ENCODE measurements around the gene STRC.
"Not testable (repeated sequence)": the region's sequence is repeated elsewhere in the genome, so short reads cannot be mapped to it uniquely, and the experiment has no call there.

The STRC gene

DNA sequence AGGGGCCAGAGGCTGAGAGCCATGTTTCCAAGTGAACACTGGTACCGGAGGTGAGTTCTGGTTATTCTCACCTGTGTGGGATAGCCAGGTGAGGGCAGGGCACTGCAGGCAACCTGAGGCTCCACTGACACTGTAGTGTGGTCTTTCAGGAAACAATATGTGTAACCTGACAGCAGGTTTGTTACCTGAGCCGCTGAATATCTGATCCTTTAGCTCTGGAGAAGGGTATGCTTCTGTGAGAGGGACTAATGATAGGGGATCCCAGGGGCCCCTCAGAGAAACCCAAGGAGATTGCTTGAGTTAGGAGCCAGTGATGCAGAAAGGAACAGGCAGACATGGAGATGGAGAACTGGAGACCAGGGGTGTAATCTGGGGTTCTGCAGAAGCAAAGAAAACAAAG, at the start of gene STRC:
TSS of gene STRC (minus strand) at position 101 of the 400 bp plus-strand sequence. CDS start at position 23, 78 bp downstream.
- not testable (repeated sequence) for DNase-seq

DNA sequence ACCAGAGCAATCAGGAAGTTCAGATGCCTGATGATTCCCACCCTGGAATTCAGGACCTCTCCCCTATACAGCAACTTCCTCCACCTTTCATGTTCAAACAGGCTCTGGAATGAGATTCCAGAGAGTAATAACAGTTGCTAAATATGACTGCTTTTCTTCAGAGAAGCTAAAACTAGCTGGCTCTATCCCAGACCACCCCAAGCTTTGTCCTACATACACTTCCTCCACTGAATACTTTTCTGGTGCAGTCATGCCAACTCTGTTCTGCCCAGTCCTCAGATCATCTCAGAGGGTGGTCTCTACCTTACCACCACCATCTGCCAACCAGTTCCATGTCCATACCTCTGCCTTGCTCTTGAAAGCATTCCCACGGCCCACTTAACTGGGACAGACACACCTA, 47.6 kb upstream of the STRC start:
- not testable (repeated sequence) for DNase-seq

DNA sequence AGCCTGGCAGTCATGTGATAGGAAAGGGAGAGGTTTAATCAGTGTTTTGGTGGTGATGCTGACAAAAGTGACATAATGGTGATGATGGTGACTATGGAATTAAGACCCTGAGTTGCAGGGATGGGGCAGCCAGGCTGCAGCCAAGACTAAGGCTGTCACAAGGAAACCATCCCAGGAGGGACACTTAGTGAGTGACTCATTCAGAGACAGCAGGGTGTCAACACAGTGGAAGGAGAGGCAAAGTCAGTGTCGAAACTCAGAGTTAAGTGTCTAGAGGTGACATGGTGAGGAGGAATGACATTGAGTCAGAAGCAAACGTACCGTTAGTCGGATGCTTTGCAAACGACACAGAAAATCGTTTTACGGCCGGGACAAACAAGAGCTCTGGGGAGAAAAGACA, 44.7 kb upstream of the STRC start:
- DNase-seq, result not testable (repeated sequence)

DNA sequence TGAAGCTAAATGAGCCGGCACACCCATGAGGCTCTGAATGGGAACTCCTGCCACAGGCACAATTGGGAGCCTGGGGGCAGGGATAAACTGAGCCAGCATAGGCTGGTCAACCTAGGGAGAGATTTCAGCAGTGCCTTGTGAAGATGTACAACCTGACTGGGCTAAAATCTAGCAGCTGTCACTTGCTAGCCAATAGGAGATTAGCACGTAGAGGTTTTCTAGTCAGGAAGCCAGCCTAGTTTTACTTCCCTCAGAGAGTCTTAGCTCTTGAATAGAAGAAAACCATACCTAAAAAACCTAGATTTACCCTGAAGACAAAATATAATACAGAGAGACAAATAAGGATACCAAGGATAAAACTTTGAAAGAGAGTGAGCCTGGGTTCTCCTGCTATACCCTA, 43.7 kb upstream of the STRC start:
- DNase-seq, result not testable (repeated sequence)

DNA sequence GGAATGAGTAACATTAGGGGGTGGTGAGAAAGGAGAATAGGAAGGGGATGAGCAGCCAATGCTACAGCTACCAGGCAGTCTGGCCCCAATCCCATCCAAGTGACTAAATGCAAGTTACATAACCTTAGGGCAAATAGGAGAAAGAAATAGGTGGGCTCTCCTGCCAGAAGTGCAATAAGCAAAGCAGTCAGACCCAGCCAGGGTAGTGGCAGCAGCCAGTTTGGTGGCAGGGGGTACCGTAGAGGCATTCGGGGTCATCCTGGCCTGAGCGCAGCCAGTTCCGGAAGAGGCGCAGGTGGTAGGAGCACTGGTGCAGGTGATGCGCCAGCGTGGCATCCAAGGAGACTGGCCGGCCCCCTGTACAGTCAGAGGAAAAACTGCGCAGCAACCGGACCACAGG, 41.1 kb upstream of the STRC start:
- DNase-seq, result not testable (repeated sequence)

DNA sequence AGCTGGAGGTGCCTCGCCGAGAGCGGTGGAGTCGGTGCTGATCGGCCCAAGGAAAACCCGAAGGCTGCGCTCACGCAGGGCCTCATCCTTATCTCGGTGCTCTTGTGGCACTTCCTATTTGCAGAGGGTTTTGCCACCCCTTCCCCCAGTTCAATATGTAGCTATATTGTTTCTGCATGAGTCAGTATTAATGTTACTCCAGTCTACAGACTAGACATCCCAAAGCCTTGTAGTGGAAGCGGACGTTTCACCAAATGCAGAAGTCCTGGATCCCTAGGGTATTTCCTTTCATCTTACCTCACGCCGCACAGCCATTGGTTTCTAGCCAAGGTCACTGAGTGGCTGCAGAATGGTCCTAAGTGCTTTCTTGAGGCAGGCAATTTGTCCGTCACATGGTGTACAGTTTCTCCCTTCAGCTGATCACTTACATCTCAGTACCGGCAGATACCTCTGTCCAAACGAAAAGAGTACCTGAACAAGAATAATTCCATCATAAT, 30.9 kb upstream of the STRC start:
- DNase-seq, result not testable (repeated sequence)

DNA sequence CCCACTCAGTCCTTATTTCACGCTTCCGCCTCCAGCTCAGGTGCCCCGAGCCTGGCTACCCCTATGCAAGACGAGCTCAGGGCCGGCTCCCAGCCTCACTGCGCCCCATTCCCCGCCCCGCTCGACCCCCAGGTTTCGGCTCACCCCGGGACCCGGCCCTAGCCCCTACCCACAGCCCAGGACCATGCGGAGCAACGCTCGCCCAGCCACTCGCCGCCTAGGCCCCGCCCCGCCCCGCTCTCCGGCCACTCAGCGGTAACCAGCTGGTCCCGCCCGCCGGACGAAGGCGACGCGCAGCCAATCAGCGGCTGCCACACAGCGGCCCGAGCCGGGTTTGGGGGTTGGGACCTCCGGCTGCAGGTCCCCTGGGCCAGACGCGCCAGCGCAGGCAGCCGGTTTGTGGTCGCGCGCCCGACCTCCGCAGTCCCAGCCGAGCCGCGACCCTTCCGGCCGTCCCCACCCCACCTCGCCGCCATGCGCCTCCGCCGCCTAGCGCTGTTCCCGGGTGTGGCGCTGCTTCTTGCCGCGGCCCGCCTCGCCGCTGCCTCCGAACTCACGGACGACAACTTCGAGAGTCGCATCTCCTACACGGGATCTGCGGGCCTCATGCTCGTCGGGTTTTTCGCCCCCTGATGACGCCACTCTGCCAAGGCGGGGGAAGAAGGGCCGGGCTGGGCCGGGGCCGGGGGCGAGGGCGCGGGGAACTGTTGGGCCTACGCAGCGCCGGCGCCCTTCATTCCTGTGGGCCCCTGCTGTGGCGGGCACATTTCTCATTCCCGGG, 30.2 kb upstream of the STRC start, which contains the start of gene CATSPER2:
TSS of gene CATSPER2 (minus strand) at position 196 of the 781 bp plus-strand sequence. CDS start 783 bp downstream, outside the sequence.
- DNase-seq, result no peak

DNA sequence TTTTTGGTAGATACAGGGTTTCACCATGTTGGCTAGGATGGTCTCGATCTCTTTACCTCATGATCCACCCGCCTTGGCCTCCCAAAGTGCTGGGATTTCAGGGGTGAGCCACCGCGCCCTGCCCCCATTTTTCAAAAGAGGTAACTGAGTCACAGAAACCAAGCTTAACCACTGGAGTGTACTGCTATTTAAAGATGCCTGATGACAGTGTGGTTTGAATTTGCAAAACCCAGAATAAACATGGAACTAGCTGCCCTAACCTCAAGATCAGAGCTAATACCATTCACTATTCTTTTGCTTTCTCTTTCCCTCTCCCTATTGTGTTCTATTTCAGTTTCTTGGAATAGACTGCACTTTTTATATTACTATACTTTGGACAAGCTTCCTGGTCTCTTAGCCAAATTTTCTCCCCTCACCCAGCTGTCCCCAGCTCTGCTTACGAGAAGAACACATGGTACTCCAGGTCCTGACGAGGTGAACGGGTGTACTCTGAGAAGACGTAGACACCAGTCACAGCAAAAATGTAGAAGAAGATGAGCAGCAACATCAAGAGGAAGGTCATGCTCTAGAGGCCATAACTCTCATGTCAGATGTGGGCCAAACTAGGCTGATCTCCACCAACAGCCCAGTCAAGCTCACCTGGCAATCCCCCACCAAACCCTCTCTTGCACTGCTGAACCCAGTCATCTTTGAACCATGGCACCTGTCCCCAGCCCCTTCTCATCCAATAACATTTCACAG, 20.0 kb upstream of the STRC start:
- not testable (repeated sequence) for DNase-seq

DNA sequence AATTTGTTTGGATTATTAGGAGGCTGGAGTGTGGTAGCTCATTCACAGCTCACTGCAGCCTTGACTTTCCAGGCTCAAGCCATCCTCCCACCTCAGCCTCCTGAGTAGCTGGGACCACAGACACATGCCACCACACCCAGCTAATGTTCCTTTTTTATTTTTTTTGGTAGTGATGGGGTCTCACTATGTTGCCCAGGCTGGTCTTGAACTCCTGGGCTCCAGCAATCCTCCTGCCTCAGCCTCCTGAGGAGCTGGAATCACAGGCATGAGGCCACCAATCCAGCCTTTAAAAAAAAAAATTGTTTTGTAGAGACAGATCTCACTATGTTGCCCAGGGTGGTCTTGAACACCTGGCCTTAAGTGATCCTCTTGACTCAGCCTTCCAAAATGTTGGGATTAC, 8.3 kb upstream of the STRC start:
- not testable (repeated sequence) for DNase-seq

DNA sequence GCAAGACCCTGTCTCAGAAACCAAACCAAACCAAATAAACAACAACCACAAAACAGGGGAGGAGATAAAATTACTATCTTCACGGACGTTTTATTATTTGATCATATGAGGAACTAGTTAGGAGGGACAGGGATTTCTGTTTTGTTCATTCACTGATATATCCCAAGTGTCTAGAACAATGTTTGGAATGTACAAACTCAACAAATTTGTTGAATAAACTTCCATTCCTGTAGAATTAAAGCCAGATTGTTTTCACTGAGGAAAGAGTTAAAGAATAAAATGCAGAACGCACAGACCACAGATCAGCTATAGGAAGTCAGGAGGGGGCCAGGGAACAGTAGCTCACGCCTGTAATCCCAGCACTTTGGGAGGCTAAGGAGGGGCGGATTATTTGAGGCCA, 6.5 kb upstream of the STRC start:
- no peak for DNase-seq

DNA sequence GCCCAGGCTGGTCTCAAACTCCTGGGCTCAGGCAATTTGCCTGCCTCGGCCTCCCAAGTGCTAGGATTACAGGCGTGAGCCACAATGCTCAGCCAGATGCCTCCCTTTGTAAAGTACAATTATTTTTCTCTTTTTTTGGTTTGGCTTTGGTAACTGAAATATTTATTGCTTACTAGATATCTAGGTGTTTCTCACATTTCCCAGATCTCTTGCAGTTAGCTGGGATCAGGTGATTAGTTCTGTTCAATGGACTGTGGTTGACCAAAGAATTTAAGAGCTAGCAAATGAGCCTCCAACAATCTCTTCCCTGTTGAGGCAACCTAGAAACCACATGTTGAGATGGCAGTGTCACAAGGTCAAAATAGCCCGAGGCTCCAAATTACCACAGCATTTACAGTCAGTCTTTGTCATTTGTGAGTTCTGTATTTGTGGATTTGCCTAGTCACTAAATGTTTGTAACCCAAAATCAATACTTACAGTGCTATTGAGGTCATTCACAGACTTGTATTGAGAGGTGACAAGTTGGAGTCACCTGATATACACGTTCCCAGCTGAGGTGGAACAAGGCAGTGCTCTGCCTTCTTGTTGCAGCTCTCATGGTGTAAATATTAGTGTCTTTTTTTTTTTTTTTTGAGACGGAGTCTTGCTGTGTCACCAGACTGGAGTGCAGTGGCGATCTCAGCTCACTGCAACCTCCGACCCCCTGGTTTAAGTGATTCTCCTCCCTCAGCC, 3.6 kb upstream of the STRC start:
- not testable (repeated sequence) for DNase-seq

DNA sequence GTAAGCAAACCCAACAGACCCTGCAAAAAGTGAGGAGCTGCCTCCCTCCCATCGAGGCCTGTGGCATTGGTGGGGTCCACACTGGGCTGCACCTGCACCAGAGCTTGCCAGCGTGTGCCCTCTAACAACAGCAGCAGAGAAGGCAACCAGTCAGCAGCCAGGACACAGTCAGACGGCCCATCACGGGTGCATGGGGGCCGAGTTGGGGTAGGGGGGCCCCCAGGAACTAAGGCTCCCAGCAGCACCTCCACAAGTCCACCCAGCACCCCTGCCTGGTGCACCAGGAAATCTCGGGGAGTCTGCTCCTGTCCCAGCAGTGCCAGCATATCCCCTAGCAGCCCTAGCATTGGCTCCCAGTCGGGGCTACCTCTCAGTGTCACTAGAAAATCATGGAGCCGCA, 850 bp downstream of the STRC start:
- not testable (repeated sequence) for DNase-seq

DNA sequence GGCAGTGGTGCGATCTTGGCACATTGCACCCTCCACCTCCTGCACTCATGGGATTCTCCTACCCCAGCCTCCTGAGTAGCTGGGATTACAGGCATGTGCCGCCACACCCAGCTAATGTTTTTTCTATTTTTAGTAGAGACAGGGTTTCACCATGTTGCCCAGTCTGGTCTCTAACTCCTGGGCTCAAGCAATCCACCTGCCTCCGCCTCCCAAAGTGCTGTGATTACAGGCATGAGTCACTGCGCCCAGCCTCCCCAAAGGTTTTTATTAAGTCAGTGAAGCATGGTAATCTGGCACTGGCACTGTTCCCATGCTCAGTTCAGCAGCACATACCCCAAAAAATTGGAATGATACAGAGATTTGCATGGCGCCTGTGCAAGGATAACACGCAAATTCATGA, 16.4 kb downstream of the STRC start:
- not testable (repeated sequence) for DNase-seq

DNA sequence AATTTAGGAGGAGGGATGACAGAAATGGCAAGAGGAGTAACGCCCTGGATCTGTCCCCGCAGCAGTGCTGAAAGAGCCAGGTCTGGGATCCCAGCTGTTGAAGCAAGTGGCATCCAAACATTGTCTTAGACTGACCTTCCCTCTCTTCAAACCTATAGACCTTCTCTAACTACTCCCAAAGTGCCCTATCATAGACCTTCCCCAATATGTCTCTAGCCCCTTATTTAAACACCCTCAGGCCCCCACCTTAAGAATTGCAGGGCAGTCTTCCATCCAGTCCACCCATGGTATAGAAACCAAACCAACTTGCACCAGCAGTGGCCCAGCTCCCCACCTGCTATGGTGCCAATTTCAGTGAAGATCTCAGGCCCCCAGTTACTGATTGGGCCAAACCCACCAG, 18.4 kb downstream of the STRC start:
- not testable (repeated sequence) for DNase-seq

DNA sequence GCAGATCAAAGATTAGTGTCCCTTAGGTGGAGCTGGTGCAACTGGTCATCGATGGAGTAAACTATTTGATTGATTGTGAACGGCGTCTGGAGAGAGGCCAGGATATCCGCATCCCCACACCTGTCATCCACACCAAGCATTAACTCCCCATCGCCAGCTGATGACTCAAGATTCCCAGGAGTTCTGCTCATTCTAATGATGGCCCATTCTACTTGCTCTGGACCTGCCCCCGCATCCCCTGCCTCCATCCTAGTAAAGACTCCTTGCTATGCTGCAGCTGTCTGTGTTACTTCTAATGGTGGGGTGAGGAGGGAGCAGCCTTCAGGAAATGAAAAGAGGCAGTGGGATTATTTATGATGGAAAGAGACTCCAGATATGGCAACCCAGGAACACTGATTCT, 19.5 kb downstream of the STRC start:
- DNase-seq, result not testable (repeated sequence)

DNA sequence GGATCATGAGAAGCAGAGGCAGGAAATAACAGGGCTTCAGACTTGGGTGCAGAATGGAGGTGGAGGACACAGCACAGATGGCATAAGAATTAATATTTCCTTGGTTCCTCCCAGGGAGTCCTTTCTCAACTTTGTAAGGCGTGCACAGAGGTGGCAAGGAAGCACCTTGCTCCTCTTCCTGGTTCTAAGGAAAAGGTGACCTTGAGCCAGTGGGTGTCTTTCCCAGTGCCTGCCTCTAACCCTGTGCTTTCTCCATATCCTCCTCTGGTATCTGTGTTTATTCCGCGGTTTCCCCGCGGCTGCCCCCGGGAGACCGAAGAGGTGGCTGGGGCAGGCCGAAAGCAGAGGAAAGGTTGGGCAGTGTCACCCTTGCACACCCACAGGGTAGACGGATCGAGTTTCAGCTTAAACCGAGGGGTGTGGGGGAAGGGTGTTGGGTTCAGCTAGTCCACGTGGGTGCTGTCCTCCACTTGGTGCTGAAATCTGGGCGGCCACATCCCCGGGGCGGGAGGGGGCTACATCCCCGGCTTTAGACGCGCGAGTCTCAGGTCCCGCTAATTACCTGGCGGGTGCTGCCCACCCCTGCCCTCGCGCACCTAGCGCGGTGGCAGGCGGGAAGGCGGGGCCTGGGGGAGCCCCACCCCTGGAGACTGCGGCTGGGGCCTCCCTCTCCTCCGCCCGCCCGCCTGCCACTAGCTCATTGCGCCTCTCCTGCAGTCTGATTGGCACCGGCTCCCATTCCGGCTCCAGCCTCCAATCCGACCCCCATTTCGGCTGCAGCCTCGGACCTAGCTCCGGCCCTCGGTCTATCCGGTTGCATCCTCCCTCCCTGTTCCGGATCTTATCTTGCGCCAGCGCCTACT, 25.0 kb downstream of the STRC start, which contains the start of gene CKMT1B:
TSS of gene CKMT1B (plus strand) at position 700 of the 863 bp plus-strand sequence. CDS start 192 bp downstream, outside the sequence.
- not testable (repeated sequence) for DNase-seq

DNA sequence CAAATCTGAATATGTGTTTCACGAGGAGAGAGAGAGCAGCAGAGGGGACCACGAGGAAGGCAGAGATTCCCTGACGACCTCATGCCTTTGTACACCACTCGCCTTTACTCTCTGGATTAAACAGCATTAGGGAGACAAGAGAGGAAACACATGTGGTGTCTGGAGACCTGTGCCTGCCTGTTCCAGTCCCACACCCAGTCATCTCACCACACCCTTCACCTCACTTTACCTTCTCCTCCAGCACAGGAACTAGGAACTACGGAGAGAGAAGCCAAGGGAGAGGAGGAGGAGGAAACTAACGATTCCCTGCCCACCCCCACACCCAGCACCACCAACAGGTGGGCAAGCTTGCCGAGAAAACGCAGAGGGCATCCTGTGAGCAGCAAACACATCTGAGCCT, 25.8 kb downstream of the STRC start:
- DNase-seq, result not testable (repeated sequence)

DNA sequence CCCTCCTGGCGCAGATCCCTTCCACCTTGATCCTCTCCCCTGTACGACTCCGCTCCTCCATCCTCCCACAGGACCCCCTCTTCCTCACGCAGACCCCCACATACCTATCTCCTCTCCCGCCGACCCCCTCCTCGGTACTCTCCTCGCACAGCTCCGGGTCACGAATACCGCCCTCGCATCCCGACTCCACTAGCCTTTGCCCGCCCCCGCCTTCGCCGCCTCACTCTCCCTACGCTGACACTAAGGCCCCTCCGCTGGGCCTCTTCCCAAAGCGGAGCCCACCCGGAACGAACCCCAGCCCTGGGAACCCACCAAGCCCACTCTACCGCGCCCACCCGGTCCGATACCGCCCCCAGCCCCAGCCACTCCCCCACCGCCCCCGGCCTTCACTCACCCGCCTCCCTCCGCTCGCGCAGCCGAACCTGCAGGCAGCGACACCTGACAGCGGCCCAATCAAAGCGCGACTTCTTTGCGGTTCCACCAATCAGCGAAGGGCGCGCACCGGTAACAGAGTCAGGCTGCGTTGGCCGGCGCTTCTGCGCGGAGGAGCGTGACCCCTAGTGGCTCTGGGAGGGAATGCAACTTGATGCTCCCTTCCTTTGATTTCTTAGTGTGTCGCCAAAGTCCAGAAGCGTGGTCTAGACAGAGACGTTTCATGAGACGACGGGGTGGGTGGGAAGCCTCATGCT, 28.7 kb downstream of the STRC start, which contains the start of gene PPIP5K1:
TSS of gene PPIP5K1 (minus strand) at position 431 of the 689 bp plus-strand sequence. CDS start 5,704 bp downstream, outside the sequence.
- DNase-seq, result not testable (repeated sequence)

DNA sequence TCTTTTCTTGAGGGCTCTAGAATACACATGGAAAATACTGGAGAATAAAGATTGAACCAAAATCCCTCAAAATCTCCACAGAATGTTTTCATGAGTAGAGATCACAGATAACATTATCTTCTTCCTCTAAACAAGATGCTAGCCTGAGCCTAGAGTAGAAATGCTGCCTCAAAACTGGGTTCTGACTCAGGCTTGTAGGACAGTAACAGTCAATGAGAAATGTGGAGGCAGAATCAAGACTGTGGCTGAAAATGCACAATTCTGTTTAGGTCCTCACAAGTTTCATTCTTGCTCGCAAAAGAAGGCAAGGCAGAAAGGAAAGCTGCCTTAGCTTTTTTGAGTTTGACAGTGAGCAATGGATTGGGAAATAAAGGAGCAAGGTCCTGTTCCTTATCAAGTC, 44.0 kb downstream of the STRC start:
- DNase-seq, result not testable (repeated sequence)

DNA sequence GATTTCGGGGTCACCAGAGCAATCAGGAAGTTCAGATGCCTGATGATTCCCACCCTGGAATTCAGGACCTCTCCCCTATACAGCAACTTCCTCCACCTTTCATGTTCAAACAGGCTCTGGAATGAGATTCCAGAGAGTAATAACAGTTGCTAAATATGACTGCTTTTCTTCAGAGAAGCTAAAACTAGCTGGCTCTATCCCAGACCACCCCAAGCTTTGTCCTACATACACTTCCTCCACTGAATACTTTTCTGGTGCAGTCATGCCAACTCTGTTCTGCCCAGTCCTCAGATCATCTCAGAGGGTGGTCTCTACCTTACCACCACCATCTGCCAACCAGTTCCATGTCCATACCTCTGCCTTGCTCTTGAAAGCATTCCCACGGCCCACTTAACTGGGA, 52.0 kb downstream of the STRC start:
- DNase-seq, result not testable (repeated sequence)

DNA sequence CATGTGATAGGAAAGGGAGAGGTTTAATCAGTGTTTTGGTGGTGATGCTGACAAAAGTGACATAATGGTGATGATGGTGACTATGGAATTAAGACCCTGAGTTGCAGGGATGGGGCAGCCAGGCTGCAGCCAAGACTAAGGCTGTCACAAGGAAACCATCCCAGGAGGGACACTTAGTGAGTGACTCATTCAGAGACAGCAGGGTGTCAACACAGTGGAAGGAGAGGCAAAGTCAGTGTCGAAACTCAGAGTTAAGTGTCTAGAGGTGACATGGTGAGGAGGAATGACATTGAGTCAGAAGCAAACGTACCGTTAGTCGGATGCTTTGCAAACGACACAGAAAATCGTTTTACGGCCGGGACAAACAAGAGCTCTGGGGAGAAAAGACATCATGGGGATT, 54.8 kb downstream of the STRC start:
- not testable (repeated sequence) for DNase-seq

Measured in stimulated activated CD4-positive, alpha-beta T cell treated with anti-CD3 and anti-CD28 coated beads, Interleukin-4, amount 100 ng/mL, for 24 hours (primary cell).